GM08714 (cell line): ENCODE data around the gene PPFIA3.

Source experiments
- H3K4me3 ChIP-seq: fragments of 200-500 bp; sonication (Bioruptor generic); 2 replicates; pipeline ENCODE4 v1.5.1; 2014; ENCODE audit warnings: mild to moderate bottlenecking, low read length, inconsistent platforms
- ZNF274 ChIP-seq: IDR thresholded peaks from 2 replicates; pipeline ENCODE4 v1.6.1; 2012; ENCODE audit warnings: mild to moderate bottlenecking, low read depth, low read length

Gene PPFIA3

GRCh38 chr19:49194408-49194807 lies 75.1 kb downstream of the PPFIA3 start:
- no peak overlapping the region for H3K4me3 ChIP-seq
- TF ChIP-seq ZNF274 = no peak

- H3K4me3 ChIP-seq = no peak overlapping the region
- no peak for TF ChIP-seq ZNF274
These were observed 77.3 kb downstream of the PPFIA3 start for GRCh38 chr19:49196527-49197240.

- no peak overlapping the region for H3K4me3 ChIP-seq
- TF ChIP-seq ZNF274 = no peak
These were observed 81.0 kb downstream of the PPFIA3 start for GRCh38 chr19:49200238-49200862.
